GM21723 (cell line): Measurements from ENCODE around the gene AJAP1.

Source experiments
- ATAC-seq: cut with Tn5 transposase; IDR thresholded peaks from one replicate; pipeline ENCODE4 v1.9.1; 2021; ENCODE audit warnings: mild to moderate bottlenecking, moderate library complexity; ENCODE audit not compliant: unreplicated experiment

The AJAP1 gene

GRCh38 chr1:4728319-4729089 is 74.1 kb downstream of the AJAP1 start:
- ATAC-seq: no peak

- no peak for ATAC-seq
Observed at GRCh38 chr1:4729090-4729471, 74.7 kb downstream of the AJAP1 start.

GRCh38 chr1:4730078-4730477 is 75.7 kb downstream of the AJAP1 start:
- no peak for ATAC-seq

- no peak for ATAC-seq
Observed at GRCh38 chr1:4733446-4734177, 79.2 kb downstream of the AJAP1 start.

- ATAC-seq: no peak
Observed at GRCh38 chr1:4734219-4734618, 79.8 kb downstream of the AJAP1 start.

- ATAC-seq: no peak
Observed at GRCh38 chr1:4734791-4735190, 80.4 kb downstream of the AJAP1 start.

GRCh38 chr1:4736254-4736653 is 81.8 kb downstream of the AJAP1 start:
- ATAC-seq: no peak

GRCh38 chr1:4741876-4742423 is 87.5 kb downstream of the AJAP1 start:
- ATAC-seq: no peak

- no peak for ATAC-seq
Observed at GRCh38 chr1:4743978-4744750, 89.8 kb downstream of the AJAP1 start.

- ATAC-seq: no peak
Observed at GRCh38 chr1:4745560-4745959, 91.2 kb downstream of the AJAP1 start.

- ATAC-seq: no peak
Observed at GRCh38 chr1:4749406-4749805, 95.0 kb downstream of the AJAP1 start.

GRCh38 chr1:4750177-4750576 is 95.8 kb downstream of the AJAP1 start:
- no peak for ATAC-seq

GRCh38 chr1:4752059-4752458 is 97.7 kb downstream of the AJAP1 start:
- ATAC-seq: no peak

GRCh38 chr1:4754816-4755215 is 100.4 kb downstream of the AJAP1 start:
- no peak for ATAC-seq

- ATAC-seq: no peak
Observed at GRCh38 chr1:4755301-4755845, 101.0 kb downstream of the AJAP1 start.

GRCh38 chr1:4755864-4756504 is 101.6 kb downstream of the AJAP1 start:
- ATAC-seq: no peak

- ATAC-seq: no peak
Observed at GRCh38 chr1:4756851-4757580, 102.6 kb downstream of the AJAP1 start.

- ATAC-seq: no peak
Observed at GRCh38 chr1:4759671-4760070, 105.3 kb downstream of the AJAP1 start.

- no peak for ATAC-seq
Observed at GRCh38 chr1:4760088-4760487, 105.7 kb downstream of the AJAP1 start.

GRCh38 chr1:4761324-4761723 is 106.9 kb downstream of the AJAP1 start:
- ATAC-seq: no peak
